T-helper 1 cell treated with Interleukin-12 subunit alpha and Interleukin-12 subunit beta and Interleukin-4 antibody, amounts not matched to agents 30 μg/mL and 1 μg/mL, for 36 hours (primary cell): Measurements from ENCODE around the gene ERBB3.
"Not testable (repeated sequence)": the region's sequence is repeated elsewhere in the genome, so short reads cannot be mapped to it uniquely, and the experiment has no call there.

ENCODE experiments used
- H3K27ac Mint-ChIP-seq: one replicate; pipeline ENCODE4 v1.8.0; 2021; ENCODE audit warnings: mild to moderate bottlenecking, mixed read lengths
- H3K27me3 Mint-ChIP-seq: one replicate; pipeline ENCODE4 v1.8.0; 2021; ENCODE audit warnings: low read depth, mixed read lengths
- H3K36me3 Mint-ChIP-seq: one replicate; pipeline ENCODE4 v1.8.0; 2021; ENCODE audit warnings: low read depth, mixed read lengths
- H3K4me1 Mint-ChIP-seq: one replicate; pipeline ENCODE4 v1.8.0; 2021; ENCODE audit warnings: low read depth, mixed read lengths
- H3K4me3 Mint-ChIP-seq: one replicate; pipeline ENCODE4 v1.8.0; 2021; ENCODE audit warnings: mild to moderate bottlenecking, moderate library complexity, mixed read lengths
- H3K9me3 Mint-ChIP-seq: one replicate; pipeline ENCODE4 v1.8.0; 2021; ENCODE audit warnings: mixed read lengths

ERBB3 gene

DNA sequence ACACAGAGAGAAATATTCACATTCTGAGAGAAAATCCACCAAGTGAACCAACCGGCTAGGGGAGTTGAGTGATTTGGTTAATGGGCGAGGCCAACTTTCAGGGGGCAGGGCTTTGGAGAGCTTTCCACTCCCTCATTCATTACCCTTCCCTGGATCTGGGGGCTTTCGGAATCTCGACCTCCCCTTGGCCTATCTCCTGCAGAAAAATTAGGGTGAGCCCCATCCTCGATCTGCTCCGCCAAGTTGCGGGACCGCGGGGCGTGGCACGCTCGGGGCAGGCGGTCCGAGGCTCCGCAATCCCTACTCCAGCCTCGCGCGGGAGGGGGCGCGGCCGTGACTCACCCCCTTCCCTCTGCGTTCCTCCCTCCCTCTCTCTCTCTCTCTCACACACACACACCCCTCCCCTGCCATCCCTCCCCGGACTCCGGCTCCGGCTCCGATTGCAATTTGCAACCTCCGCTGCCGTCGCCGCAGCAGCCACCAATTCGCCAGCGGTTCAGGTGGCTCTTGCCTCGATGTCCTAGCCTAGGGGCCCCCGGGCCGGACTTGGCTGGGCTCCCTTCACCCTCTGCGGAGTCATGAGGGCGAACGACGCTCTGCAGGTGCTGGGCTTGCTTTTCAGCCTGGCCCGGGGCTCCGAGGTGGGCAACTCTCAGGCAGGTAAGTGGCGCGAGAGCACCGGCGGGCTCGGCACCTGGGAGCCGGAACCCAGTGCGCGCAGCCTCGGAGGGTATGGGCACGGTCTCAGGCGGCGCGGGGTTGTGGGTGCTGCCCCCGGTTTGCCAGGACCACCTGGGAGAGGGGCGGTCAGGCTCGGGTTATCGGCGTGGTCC lies at the start of gene ERBB3:
Gene ERBB3 (plus strand): TSS at position 443 of the 833 bp plus-strand sequence. CDS start 136 bp downstream, at position 579.
- H3K27ac Mint-ChIP-seq: no peak within 1 kb of the TSS

DNA sequence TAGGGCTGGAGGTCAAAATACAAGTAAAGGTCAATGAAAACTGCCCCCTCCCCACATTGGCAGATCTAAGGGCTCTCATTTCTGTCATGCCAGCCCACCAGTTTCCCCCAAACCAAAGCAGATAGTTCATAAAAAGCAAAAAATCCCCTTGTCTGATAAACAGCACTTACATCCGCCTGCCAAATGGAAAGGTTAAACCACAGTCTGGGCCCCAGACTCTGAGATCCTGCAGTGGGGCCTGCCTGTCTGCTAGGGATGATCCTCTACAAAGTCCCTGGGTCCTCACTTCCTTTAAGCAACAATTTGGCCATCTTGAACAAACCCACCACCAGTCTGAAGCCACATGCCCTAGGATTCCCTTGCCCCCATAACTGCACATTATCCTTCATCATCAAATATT lies 48.0 kb upstream of the ERBB3 start:
- Mint-ChIP-seq H3K4me1 (peaks cover 53% of the 10 kb centered on the region), H3K27me3 (no peaks in the 10 kb centered on the region), H3K27ac (peak overlapping the region; percentile 69), H3K9me3 (no peaks in the 10 kb centered on the region), H3K36me3 (peaks cover 74% of the 10 kb centered on the region), H3K4me3 (peak overlapping the region; percentile 8)

More for the DNA sequence above, at the start of gene ERBB3:
- Mint-ChIP-seq H3K27me3 (peaks cover 25% of the 10 kb centered on the region), H3K36me3 (no peaks in the 10 kb centered on the region), H3K4me1 (peaks cover 9% of the 10 kb centered on the region), H3K9me3 (no peaks in the 10 kb centered on the region), H3K4me3 (peak within 1 kb of the TSS; percentile 82)

DNA sequence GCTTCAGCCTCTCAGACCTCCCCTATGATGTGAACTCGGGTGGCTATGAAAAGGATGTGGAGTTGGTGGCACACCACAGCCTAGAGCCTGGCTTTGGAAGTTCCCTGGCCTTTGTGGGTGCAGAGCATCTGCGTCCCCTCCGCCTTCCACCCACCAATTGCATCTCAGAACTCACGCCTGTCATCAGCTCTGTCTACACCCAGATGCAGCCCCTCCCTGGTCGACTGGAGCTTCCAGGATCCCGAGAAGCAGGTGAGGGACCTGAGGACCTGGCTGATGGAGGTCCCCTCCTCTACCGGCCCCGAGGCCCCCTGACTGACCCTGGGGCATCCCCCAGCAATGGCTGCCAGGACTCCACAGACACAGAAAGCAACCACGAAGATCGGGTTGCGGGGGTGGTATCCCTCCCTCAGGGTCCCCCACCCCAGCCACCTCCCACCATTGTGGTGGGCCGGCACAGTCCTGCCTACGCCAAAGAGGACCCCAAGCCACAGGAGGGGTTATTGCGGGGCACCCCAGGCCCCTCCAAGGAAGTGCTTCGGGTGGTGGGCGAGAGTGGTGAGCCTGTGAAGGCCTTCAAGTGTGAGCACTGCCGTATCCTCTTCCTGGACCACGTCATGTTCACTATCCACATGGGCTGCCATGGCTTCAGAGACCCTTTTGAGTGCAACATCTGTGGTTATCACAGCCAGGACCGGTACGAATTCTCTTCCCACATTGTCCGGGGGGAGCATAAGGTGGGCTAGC lies 45.2 kb upstream of the ERBB3 start:
- Mint-ChIP-seq H3K4me3 (no peak overlapping the region), H3K27me3 (no peaks in the 10 kb centered on the region), H3K36me3 (peaks cover 64% of the 10 kb centered on the region), H3K27ac (peak overlapping the region; percentile 52), H3K4me1 (peaks cover 48% of the 10 kb centered on the region), H3K9me3 (no peaks in the 10 kb centered on the region)

DNA sequence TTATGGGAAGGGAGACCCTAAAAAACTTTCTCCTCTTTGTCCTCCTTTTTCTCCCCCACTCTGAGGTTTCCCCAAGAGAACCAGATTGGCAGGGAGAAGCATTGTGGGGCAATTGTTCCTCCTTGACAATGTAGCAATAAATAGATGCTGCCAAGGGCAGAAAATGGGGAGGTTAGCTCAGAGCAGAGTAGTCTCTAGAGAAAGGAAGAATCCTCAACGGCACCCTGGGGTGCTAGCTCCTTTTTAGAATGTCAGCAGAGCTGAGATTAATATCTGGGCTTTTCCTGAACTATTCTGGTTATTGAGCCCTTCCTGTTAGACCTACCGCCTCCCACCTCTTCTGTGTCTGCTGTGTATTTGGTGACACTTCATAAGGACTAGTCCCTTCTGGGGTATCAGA lies 42.8 kb upstream of the ERBB3 start:
- peak overlapping the region; percentile 66 for H3K27ac Mint-ChIP-seq
- H3K36me3 Mint-ChIP-seq: peaks cover 55% of the 10 kb centered on the region
- H3K9me3 Mint-ChIP-seq: no peaks in the 10 kb centered on the region
- H3K4me1 Mint-ChIP-seq: peaks cover 46% of the 10 kb centered on the region
- H3K4me3 Mint-ChIP-seq: no peak overlapping the region
- no peaks in the 10 kb centered on the region for H3K27me3 Mint-ChIP-seq

- Mint-ChIP-seq H3K36me3 (peaks cover 54% of the 10 kb centered on the region), H3K27me3 (no peaks in the 10 kb centered on the region), H3K27ac (peak overlapping the region; percentile 72), H3K4me1 (peaks cover 46% of the 10 kb centered on the region), H3K9me3 (no peaks in the 10 kb centered on the region), H3K4me3 (no peak overlapping the region)
These were observed 41.8 kb upstream of the ERBB3 start for GRCh38 chr12:56038022-56038655.

- peak overlapping the region; percentile 97 for H3K27ac Mint-ChIP-seq
- peaks cover 50% of the 10 kb centered on the region for H3K4me1 Mint-ChIP-seq
- H3K36me3 Mint-ChIP-seq: peaks cover 57% of the 10 kb centered on the region
- H3K27me3 Mint-ChIP-seq: no peaks in the 10 kb centered on the region
- no peaks in the 10 kb centered on the region for H3K9me3 Mint-ChIP-seq
- no peak overlapping the region for H3K4me3 Mint-ChIP-seq
These were observed 39.8 kb upstream of the ERBB3 start for GRCh38 chr12:56040151-56040550.

DNA sequence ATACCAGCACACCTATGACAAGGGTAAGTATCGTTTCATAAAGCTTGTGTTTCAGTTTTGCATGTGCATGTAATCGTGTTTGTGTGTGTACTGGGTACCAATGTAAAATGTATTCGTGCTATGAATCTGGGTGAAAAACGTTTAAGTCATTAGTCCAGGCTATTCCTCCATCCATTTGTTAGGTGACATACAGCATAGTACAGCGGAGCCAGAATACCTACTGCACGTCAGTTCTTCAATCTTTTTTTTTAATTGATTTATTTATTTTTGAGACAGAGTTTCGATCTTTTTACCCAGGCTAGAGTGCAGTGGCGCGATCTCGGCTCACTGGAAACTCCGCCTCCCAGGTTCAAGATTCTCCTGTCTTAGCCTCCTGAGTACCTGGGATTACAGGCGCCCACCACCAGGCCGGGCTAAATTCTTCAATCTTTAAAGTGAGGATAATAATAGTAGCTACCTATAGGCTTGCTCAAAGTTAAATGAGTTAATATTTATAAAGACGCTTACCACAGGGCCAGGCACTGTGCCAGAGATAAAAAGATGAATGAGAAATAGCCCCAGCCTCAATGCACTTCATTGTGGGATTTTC lies 38.9 kb upstream of the ERBB3 start:
- H3K27ac Mint-ChIP-seq: peak overlapping the region; percentile 97
- H3K4me3 Mint-ChIP-seq: peak overlapping the region; percentile 99
- no peaks in the 10 kb centered on the region for H3K27me3 Mint-ChIP-seq
- H3K4me1 Mint-ChIP-seq: peaks cover 45% of the 10 kb centered on the region
- H3K9me3 Mint-ChIP-seq: no peaks in the 10 kb centered on the region
- H3K36me3 Mint-ChIP-seq: peaks cover 51% of the 10 kb centered on the region

DNA sequence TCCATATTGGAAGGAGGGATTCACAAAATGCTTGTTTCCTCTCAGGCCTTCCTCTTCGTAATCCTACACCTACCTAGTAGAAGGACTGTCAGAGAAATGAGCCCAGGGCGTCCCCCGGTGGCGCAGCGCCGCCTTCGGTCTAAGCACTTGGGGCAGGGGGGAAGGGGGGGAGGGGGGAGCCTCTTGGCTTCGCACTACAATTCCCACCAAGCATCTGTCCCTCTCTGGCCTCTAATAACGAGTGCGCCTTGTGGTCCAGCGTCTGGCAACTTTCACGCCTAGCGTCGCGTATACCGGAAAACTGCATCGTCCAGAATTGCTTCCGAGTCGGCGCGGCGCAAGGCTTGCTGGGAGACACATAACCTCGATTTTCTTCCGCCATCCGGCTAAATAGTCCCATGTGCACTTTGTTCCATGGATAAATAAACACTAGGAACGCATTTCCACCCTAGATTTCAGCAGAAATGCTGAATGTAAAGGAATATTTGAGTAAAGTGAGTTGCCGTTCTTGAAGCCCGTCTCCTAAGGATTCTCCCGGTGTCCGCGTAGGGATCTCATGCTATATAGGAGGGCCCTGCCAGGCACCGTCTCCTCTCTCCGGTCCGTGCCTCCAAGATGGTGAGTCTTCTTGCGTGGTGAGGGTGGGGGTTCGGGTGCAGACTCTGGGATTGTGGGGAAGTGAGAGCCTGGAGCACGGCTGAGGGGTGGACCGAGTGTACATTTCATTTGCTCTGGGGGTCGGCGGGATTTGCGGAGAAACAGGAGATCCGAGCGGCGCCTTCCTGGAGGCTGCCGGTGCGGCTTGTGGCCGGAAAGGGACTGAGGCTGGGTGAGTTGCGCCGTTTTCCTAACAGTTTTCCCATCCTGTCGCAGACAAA lies 38.2 kb upstream of the ERBB3 start, which contains the start of gene RPS26:
Gene RPS26 (plus strand): TSS at position 367 of the 878 bp plus-strand sequence. CDS start 249 bp downstream, at position 616.
- H3K27me3 Mint-ChIP-seq: no peaks in the 10 kb centered on the region
- H3K36me3 Mint-ChIP-seq: peaks cover 46% of the 10 kb centered on the region
- H3K4me1 Mint-ChIP-seq: peaks cover 47% of the 10 kb centered on the region
- peak within 1 kb of the TSS; percentile 99 for H3K4me3 Mint-ChIP-seq
- H3K27ac Mint-ChIP-seq: peak within 1 kb of the TSS; percentile 97
- no peaks in the 10 kb centered on the region for H3K9me3 Mint-ChIP-seq

- H3K27me3 Mint-ChIP-seq, H3K9me3 Mint-ChIP-seq: not testable (repeated sequence)
- Mint-ChIP-seq H3K4me3 (peak overlapping the region; percentile 99), H3K4me1 (peaks cover 46% of the 10 kb centered on the region), H3K36me3 (peaks cover 44% of the 10 kb centered on the region), H3K27ac (peak overlapping the region; percentile 97)
These were observed 37.5 kb upstream of the ERBB3 start for GRCh38 chr12:56042430-56042813.

- Mint-ChIP-seq H3K27ac (peak overlapping the region; percentile 97), H3K4me1 (peaks cover 42% of the 10 kb centered on the region), H3K9me3 (no peaks in the 10 kb centered on the region), H3K4me3 (peak overlapping the region; percentile 99), H3K36me3 (peaks cover 41% of the 10 kb centered on the region), H3K27me3 (no peaks in the 10 kb centered on the region)
These were observed 37.1 kb upstream of the ERBB3 start for GRCh38 chr12:56042843-56043242.

GRCh38 chr12:56046027-56046780 lies 33.8 kb upstream of the ERBB3 start:
- Mint-ChIP-seq H3K27me3 (no peaks in the 10 kb centered on the region), H3K4me1 (peaks cover 26% of the 10 kb centered on the region), H3K27ac (peak overlapping the region; percentile 72), H3K9me3 (no peaks in the 10 kb centered on the region), H3K36me3 (peaks cover 31% of the 10 kb centered on the region), H3K4me3 (no peak overlapping the region)

DNA sequence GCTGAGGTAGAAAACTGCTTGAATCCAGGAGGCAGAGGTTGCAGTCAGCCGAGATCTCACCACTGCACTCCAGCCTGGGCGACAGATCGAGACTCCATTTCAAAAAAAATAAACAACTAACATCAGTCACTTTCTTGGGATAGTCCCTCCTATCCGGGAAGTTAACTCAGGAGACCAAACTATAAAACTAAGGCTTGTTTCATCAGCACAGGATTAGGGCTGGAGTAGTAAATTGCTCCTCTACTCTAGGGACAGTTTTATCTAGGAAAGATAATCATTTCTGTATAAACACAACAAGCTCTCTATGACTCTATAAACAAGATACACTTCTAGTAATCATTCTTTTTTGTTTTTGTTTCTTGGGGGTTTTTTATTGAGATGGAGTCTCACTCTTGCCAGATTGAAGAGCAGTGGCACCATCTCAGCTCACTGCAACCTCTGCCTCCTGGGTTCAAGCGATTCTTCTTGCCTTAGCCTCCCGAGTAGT lies 26.5 kb upstream of the ERBB3 start:
- H3K4me1 Mint-ChIP-seq: peaks cover 6% of the 10 kb centered on the region
- no peak overlapping the region for H3K4me3 Mint-ChIP-seq
- no peaks in the 10 kb centered on the region for H3K36me3 Mint-ChIP-seq
- H3K9me3 Mint-ChIP-seq: no peaks in the 10 kb centered on the region
- H3K27me3 Mint-ChIP-seq: peaks cover 5% of the 10 kb centered on the region
- H3K27ac Mint-ChIP-seq: no peak overlapping the region

DNA sequence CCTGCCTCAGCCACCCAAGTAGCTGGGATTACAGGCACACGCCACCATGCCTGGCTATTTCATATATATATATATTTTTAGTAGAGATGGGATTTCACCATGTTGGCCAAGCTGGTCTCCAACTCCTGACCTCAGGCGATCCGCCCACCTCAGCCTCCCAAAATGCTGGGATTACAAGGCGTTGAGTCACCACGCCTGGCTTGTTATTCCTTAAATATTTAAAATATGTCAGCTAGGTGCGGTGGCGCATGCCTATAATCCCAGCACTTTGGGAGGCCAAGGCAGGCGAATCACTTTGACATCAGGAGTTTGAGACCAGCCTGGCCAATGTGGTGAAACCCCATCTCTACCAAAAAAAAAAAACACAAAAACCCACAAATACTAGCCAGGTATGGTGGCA lies 20.0 kb upstream of the ERBB3 start:
- not testable (repeated sequence) for H3K9me3 Mint-ChIP-seq, H3K27ac Mint-ChIP-seq, H3K4me3 Mint-ChIP-seq, H3K4me1 Mint-ChIP-seq, H3K36me3 Mint-ChIP-seq
- H3K27me3 Mint-ChIP-seq: peaks cover 17% of the 10 kb centered on the region
